NT2/D1 (cell line): ENCODE data around the gene HOXA2.

Experiments
- DNase-seq: peaks from one replicate; pipeline ENCODE4 v3.0.0-alpha.2; 2011; ENCODE audit warnings: low read depth, low spot score
- H3K27me3 ChIP-seq: 2 replicates; pipeline ENCODE4 v1.6.0; 2011; ENCODE audit warnings: mild to moderate bottlenecking; ENCODE audit not compliant: insufficient read length, insufficient read depth
- H3K36me3 ChIP-seq: 2 replicates; pipeline ENCODE4 v1.6.1; 2011; ENCODE audit warnings: mild to moderate bottlenecking, low read length, mixed read lengths; ENCODE audit not compliant: insufficient read depth, insufficient read length
- H3K4me1 ChIP-seq: 2 replicates; pipeline ENCODE4 v1.5.1; 2011; ENCODE audit not compliant: insufficient read depth, insufficient read length
- H3K4me3 ChIP-seq: 2 replicates; pipeline ENCODE4 v1.5.1; 2011; ENCODE audit warnings: low read depth; ENCODE audit not compliant: insufficient read length
- H3K9ac ChIP-seq: 2 replicates; pipeline ENCODE4 v1.6.0; 2011; ENCODE audit warnings: low read depth; ENCODE audit not compliant: insufficient read length
- H3K9me3 ChIP-seq: 2 replicates; pipeline ENCODE4 v1.5.1; 2011; ENCODE audit warnings: mild to moderate bottlenecking, low read length; ENCODE audit not compliant: insufficient read depth
- SUZ12 ChIP-seq: IDR thresholded peaks from 2 replicates; pipeline ENCODE4 v1.6.1; 2011; ENCODE audit not compliant: insufficient read length, insufficient read depth; ENCODE audit errors: extremely low read depth
- YY1 ChIP-seq: IDR thresholded peaks from 2 replicates; pipeline ENCODE4 v1.6.1; 2011; ENCODE audit not compliant: insufficient read length, insufficient read depth
- ZNF274 ChIP-seq: IDR thresholded peaks from 2 replicates; pipeline ENCODE4 v1.6.1; 2011; ENCODE audit warnings: mild to moderate bottlenecking, low read depth, low read length

HOXA2 gene

GRCh38 chr7:27073076-27073475 lies 29.4 kb downstream of the HOXA2 start:
- TF ChIP-seq SUZ12, result no peak
- Histone ChIP-seq H3K27me3 (no peaks in the 10 kb centered on the region), H3K4me3 (no peak overlapping the region), H3K9ac (no peak overlapping the region), H3K36me3 (no peaks in the 10 kb centered on the region), H3K9me3 (peaks cover 8% of the 10 kb centered on the region; the same call in 1 of the 2 replicates), H3K4me1 (no peaks in the 10 kb centered on the region)
- DNase-seq, result no peak

GRCh38 chr7:27071622-27072390 lies 30.7 kb downstream of the HOXA2 start:
- no peak for DNase-seq
- H3K9me3 ChIP-seq, result peaks cover 8% of the 10 kb centered on the region; the same call in 1 of the 2 replicates
- TF ChIP-seq ZNF274 (no peak), YY1 (no peak), SUZ12 (no peak)
- no peak overlapping the region for H3K9ac ChIP-seq
- no peaks in the 10 kb centered on the region for H3K4me1 ChIP-seq
- no peak overlapping the region for H3K4me3 ChIP-seq
- no peaks in the 10 kb centered on the region for H3K36me3 ChIP-seq
- H3K27me3 ChIP-seq, result no peaks in the 10 kb centered on the region

DNA sequence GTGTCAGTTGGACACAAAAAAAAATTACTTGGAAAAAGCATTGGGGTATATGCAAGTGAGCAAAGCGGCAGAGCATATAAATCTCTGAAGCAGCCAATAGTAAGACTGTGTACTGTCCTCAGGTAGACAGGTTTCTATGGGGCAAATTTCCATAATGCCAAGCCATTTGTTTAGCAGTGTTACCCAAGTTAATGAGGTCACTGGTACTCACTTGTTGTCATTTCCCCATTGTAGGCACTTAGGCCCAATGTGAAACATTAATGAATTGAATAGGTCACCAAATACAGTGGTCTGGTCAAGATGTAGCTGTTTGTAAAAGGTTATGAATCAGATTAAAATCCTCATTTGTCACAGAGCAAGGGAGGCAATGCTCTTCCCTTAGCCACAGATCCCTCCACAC lies 34.2 kb downstream of the HOXA2 start:
- Histone ChIP-seq H3K4me1 (no peaks in the 10 kb centered on the region), H3K36me3 (no peaks in the 10 kb centered on the region), H3K4me3 (no peak overlapping the region), H3K27me3 (no peaks in the 10 kb centered on the region), H3K9ac (no peak overlapping the region), H3K9me3 (no peaks in the 10 kb centered on the region)
- no peak for TF ChIP-seq ZNF274
- no peak for DNase-seq

DNA sequence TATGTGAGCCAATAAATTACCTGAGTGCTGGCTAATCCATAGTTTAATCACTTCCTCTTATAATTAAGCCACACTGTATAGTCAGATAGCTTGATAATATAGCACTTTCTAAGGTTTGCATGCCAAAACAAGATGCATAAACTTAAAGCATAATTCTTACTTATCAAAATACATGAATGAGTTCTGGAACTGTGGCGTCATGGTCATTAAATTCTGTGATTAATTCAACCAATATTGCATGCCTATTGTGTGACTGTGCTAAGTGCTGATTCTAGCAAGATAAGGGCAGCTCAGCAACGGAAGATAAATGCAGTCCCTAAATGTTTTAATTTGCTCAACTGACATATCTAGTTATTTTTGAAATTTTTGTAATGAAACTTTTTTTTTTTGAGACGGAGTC lies 36.3 kb downstream of the HOXA2 start:
- H3K4me1 ChIP-seq, result no peaks in the 10 kb centered on the region

DNA sequence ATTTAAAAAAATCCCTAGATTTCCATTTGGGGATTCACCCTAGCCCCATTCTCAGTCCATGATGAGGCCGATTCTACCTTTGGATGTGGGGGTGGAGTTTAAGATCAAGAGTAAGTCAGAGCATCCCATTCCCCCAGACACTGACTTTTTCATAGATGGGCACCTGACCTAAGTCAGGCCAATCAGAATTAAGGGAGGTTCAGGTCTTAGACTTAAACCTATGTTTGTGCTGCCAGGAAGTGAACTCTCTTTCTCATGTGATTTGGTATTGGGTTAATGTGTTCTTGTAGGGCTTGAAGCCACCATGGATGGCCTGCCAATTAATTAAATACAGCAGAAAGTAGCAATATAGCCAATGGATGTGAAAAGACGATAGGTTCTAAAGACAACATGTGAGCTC lies 36.8 kb downstream of the HOXA2 start:
- Histone ChIP-seq H3K4me1 (no peaks in the 10 kb centered on the region), H3K9ac (no peak overlapping the region), H3K36me3 (no peaks in the 10 kb centered on the region), H3K9me3 (no peaks in the 10 kb centered on the region), H3K4me3 (no peak overlapping the region), H3K27me3 (no peaks in the 10 kb centered on the region)
- TF ChIP-seq ZNF274 (no peak), SUZ12 (no peak), YY1 (no peak)
- DNase-seq, result no peak

More for the DNA sequence above, 36.3 kb downstream of the HOXA2 start:
- no peak overlapping the region for H3K4me3 ChIP-seq
- no peak overlapping the region for H3K9ac ChIP-seq
- TF ChIP-seq SUZ12 (no peak), YY1 (no peak), ZNF274 (no peak)
- no peaks in the 10 kb centered on the region for H3K9me3 ChIP-seq
- DNase-seq, result no peak
- H3K27me3 ChIP-seq, result no peaks in the 10 kb centered on the region
- no peaks in the 10 kb centered on the region for H3K36me3 ChIP-seq

DNA sequence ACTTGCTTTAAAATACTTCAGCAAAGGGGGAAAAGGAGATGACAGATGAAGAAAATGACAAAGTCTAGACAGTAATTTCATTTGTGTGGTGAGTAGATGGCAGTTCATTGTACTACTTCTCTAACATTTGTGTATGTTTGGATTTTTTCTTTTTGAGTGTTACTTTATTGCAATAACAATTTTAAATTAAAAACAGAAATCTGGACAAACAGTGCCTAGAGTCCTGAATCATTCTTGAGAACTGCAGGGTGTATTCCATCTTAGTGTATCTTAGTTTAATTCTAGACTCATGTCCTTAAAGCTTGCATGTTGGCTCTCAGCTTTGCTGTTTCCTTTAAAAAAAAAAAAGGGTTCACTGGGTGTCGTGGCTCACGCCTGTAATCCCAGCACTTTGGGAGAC lies 37.8 kb downstream of the HOXA2 start:
- no peaks in the 10 kb centered on the region for H3K36me3 ChIP-seq
- H3K27me3 ChIP-seq, result no peaks in the 10 kb centered on the region
- no peak overlapping the region for H3K9ac ChIP-seq
- H3K9me3 ChIP-seq, result no peaks in the 10 kb centered on the region
- TF ChIP-seq ZNF274 (no peak), SUZ12 (no peak), YY1 (no peak)
- H3K4me1 ChIP-seq, result no peaks in the 10 kb centered on the region
- DNase-seq, result no peak
- H3K4me3 ChIP-seq, result no peak overlapping the region

DNA sequence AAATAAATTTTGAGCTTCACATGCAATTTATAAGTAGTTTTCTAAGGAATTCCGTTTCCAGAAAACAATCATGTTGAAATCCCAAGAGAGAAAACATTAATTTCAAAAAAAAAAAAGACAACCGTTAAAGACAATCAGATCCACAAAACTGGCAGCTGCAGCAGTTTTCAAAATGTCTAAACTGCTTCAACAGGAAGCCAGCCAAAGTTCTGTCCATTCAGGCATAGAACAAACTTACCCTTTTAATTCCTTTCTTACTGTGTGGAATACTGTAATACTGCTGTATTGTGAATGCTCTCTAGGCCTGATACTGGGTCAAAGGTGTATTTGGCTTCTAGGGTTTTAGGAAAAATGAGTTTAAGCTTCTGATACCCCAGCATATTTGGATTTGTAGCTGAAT lies 38.3 kb downstream of the HOXA2 start:
- Histone ChIP-seq H3K4me1 (no peaks in the 10 kb centered on the region), H3K9me3 (no peaks in the 10 kb centered on the region), H3K27me3 (no peaks in the 10 kb centered on the region), H3K4me3 (no peak overlapping the region), H3K9ac (no peak overlapping the region), H3K36me3 (no peaks in the 10 kb centered on the region)
- DNase-seq, result no peak
- TF ChIP-seq SUZ12 (no peak), ZNF274 (no peak), YY1 (no peak)
